HTERT RPE-1 (cell line): ENCODE measurements around the gene USP3.

ENCODE experiments used
- in situ Hi-C: fragments of 300-500 bp; cut with MboI; formaldehyde crosslinking; loops from 4 replicates; pipeline ENCODE4 v1.14.3; 2020; ENCODE audit warnings: low sequenced_read_pairs

Gene USP3

DNA sequence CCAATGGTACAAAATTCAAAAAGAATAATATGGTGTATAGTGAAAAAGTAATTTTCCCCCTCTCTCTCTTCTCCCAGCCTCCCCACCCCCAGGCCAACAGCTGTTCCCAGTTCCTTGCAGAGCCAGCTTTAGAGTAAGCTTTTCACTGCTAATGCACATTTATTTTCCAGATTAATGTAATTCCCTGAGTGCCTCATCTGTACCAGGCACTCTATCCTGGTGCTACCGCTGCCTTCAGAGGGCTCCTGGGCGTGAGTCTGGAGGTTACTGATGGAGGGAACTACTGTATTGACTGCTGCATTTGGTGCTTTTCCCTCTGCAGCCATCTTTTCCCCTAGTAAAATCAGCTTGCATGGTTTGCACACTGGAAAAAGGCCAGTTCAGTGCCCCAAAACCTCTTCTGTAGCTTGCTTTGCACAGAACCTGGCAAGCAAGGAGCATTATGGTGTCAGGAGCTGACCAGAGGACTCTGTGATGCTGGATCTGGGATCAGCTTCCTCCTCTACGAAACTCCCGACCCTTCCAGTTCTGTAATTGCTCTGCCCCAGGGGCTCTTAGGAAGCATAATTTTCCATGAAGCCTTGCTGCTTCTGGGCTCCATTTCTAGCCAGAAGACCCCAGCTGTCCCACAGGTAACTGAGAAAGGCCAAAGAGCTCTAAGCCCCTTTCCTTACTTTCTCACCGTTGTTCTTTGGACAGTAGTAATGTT is 8.5 kb upstream of the USP3 start:
- in situ Hi-C loops = no loop called here

DNA sequence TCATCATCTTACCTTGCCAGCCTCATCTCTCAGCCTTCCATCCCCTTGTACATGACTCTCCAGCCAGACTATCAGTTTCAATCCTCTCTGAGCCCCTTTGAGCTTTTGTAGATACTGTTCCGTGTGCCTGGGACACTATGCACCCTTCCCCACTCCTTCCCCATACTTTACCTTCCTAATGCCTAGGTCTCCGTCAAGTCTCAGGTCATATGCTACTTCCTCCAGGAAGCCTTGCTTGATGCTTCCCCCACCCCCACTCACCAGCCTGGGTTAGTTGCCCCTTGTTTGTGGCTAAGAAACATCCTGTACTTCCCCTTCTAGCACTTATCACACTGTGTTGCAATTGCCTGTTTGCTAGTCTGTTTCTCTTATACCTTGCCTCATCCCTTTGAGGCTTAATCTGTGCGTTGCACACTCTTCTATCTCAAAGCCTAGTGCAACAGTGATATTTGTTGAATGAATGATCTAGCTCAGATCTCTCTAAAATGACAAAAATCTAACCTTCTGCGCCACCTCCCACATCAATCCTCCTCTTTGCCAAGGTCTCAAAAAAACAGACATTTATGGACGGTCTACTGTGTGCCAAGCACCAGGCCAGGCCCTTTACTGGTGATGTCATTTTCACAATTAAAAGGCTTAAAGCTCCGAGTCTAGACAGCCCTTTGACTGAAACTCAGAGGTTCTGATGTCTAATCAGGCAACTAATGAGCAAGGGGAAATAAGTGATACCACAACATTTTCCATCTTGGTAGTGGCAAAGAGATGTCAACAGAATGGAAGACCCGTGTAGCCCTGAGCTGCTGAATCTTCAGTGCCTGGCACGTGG is 6.5 kb upstream of the USP3 start:
- in situ Hi-C loops = no loop called here

DNA sequence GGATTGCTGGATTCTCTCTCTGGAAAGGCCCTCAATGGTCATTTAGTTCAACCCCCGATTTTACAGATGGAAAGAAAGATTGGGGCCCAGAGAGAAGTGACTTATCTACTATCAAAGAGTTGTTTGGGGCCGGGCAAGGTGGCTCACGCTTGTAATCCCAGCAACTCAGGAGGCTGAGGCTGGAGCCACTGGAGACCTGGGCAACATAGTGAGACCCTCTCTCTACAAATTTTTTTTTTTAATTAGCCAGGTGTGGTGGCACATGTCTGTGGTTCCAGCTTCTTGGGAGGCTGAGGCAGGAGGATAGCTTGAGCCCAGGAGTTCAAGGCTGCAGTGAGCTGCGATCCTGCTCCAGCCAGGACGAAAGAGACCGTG is 5.2 kb upstream of the USP3 start:
- in situ Hi-C loops = no loop called here

DNA sequence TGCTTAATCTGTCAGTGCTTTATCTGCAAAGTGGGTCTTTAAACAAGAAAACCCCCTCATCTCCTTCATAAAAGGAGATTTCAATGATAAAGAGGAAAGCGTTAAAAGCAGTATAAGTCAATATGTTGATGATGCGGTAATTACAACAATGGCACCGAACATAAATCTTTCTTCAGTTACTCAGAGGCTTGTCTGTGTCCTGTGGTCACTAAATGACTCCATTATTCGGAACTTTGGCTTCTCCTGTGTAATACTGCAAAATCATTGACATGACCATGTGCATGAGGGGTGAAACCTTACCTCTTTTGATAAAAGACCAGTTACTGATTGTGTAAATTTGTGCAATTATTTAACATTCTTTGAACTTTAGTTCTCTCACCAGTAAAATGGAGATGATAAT is 4.8 kb upstream of the USP3 start:
- in situ Hi-C loops = no loop called here

DNA sequence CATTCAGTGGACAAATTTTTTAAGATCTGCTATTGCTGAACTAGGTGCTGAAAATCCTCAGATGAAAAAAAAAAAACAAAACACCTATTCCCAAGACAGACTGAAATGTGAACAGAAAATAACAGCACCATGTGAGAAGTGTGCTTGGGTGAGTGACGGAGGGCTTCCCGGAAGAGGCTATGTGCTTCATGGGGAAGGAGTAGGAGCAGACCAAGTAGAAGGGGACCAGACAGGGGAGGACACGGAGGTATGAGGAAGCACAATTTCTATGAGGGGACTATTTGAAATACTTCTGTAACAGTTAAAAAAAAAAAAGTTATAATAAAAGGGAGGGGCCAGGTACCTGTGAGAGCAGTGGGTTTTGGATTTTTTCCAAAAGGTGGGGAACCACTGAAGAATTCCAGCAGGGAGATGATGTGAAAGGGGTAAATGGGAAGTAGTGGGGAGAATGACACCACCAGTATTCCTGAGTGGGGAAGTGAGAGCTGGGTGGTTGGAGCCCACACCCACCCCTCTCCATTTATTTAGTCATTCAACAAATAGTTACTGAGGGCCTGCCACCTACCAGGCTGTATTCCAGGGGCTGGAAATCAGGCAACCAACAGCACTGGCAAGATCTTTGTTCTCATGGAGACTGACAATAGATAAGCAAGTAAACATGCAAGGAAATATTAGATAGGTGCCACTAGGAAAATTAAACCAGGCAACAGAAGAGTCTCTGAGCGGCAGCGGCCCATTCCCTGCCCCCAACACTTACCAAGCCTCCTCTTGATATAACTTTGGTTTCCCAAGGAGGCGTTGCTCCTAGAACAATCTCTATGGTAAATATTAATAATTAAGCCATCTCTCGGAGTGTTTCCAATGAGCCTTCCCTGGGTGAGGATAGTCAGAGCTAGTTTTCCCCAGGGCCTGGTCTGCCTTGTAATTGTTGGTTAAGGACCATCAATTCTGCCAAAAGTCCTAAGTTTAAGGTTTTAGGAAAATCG is 3.8 kb upstream of the USP3 start:
- in situ Hi-C loops = no loop called here

DNA sequence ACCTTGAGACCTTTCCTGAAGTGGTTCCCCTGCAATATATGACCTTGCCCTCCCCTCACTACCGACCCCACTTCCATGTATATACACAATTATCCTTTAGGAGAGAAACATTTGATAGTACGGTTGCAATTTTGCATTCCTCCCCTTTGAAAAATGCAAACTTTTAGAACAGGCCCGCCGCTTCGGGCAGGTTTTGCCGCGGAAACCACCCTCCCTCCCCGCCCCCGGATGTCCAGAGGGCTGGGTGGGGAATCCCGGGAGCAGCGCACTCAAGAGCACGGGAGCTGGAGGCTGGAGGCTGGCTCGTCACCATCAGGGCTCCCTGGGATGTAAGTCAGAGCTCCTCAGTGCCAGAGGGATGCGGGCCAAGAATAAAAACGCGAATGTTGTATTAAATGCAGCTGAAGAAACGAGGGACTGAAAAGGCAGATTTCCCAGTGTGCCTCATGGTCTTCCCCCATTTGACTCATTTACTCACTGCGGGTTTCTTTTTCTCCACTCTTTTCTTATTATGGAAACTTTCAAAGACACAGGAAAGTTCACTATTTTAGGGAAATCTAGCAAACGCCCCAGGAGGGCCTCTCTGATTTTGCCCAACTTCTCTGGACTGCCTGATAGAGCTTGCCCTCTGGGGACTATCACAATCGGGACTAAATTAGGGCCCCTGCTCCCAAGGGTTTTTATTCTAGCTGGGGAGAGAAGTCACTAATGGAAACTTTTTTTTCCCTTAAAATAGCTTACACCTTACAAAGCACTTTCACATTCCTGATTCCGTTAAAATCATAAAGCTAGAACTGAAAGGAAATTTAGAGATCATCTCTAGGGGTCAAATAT is 2.9 kb upstream of the USP3 start:
- in situ Hi-C loops = no loop called here

DNA sequence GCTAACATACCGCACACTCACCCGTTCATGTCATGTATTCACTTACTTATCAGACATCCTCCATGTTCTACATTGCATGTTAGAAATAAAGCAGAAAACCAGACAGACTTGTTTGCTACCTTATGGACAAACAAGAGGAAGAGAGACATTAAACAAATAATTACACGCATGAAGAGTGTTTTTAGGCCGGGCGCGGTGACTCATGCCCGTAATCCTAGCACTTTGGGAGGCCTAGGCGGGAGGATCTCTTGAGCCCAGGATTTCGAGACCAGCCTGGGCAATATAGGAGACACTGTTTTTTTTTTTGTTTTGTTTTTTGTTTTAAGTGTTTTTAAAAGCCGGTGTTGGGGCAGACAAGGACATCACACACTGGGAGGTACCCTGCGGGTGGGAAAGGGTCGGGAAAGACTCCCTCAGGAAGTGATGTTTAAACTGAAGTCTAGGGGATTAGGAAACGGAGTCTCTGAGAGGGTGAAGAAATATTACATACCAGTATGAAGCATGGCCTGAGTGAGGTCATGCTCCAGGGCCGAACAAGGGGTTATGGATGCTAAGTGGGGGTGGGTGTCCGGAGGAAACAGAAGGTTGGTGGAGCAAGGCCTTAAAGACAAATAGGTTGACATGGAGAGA is 2.1 kb upstream of the USP3 start:
- in situ Hi-C loops = no loop called here

DNA sequence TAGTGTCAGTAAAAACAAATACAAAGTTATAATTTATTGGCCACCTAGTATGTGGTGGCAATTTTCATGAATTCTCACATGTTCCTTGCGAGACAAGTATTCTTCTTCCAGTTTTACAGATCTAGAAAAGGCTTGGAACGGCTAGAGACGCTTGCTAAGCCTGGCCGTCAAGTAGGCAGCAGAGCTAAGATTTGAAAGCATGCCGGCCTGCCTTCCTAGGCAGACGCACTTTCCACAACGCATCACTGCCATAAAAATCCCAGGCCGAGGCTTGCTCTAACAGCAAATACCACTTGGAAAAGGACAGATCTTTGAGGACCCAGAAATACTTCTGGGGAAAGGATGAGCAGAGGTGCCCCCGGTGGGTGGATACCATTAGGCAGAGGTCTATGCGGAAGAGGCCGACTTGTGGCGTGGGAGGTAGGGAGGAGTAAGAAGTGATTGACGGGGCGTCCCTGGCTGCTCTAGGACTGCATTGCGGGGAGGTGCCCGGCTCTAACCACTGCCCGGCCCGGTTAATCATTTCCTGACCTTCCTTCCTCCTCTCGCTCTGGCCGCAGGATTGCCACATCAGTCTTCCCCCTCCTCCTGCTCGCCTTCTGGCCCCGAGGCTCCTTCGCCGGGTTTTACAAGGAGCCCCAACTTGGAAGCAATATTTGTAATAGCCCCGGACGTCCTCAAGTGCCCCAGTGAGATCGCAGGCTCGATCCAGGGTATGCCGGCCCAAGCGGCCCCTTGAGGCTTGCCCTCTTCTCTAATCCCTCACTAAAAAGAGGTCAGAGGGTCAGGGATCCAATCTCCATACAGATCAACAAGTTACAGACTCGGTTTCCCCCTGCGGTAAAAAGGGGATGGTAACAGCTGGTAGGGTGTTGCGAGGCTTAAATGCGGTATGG is 1.3 kb upstream of the USP3 start:
- in situ Hi-C loops = no loop called here

DNA sequence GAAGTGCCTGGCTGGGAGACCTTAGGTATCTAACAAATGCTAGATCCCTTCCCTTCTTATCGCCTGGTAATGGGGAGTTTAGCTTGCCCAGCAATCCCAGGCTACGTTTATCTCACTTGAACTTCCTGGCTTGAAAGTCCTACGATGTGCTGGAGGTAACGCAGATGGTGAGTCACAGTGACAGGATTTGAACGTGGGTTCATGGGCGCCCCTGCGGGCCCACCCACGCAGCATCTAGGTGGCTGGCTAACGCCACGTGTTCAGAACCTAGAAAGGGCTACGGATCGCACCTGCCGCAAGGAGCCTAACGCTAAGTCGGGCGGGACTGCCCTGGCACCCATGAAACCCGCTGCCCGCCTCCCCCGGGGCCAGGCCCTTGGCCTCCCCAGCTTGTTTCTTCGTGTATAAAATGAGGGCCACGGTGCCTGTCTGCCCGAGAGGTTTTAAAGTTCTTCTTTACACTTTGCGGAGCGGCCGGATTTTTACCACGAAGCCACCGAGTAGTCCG is 600 bp upstream of the USP3 start:
- in situ Hi-C loops = no loop called here

DNA sequence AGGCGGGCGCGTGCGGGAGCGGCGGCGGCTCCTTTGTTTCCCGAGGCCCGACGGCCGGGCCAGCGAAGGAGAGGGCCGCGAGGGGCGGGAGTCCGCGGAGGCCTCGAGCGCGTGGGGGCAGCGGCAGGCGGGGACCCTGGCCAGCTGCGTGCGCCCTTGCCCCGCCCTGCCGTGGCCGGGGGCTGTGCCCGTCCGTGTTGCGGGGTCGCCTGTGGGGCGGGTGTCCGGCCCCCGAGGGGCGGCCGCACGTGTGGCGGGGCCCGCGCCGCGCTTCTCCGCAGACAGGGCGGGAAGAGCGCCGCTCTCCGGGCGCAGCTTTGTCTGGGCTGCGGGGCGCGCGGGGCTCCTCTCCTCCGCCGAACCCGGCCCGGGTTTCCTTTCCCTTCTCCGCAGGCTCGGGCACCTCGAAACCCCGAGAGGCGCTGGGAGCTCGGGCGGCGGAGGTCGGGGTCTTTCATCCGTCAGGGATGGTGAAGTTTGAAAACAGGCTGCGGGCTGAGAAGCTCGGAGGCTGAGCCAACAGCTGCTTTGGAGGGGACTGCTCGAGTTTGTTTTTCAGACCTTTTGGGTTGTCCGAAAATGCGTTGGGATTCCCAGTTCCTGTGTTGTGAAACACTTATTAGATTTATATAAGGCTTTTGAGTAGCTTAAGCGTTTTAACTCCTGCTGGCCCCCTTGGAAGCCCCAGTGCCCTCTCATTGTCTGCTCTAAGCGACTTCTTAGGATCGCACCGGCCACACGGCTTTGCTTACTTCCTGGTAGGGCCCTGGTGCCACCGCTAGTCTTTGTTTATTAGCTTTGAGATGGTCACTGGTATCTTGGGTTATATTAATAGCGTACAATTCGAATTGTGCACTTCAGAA is 817 bp downstream of the USP3 start:
- in situ Hi-C loops = no loop called here

DNA sequence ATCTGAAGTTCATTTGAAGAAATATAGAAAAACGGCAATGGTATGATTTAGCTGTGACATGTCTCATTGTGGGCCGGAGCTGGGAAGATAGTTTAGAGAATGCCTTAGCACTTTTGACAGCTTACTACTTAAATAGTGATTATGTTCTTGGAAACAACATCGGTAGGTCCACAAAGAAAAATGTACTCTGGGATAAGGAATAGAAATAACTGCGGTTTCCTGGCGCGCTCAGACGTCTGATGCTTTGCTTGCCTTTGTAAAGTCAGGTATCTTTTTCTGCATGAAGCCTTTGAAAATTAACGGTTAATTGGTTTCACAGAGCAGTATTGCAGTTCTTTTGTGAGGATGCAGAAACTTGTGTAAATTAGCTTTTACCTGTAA is 1.4 kb downstream of the USP3 start:
- in situ Hi-C loops = no loop called here

DNA sequence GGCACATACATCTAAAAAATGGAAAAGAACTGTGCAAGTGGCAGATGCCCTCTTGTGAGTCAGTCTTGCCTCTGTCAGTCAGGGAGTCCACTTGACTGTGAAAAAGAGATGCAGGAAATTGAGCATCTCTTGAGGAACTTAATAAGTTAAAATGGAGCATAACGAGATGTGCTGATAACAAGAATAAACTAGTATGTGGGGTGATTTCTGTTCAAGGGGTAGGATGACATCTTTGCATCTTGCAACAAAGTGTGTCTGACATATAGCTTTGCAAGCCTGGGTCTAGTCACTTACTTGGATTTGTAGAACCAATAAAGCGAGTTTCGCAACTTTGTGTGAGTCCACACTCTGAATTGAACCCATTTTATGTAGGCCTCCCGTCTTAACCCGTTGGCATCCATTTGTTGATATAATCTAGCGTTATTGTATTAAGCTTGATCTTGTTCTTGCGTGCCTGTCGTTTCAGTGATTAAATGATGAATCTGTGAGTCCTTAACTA is 2.2 kb downstream of the USP3 start:
- in situ Hi-C loops = no loop called here

DNA sequence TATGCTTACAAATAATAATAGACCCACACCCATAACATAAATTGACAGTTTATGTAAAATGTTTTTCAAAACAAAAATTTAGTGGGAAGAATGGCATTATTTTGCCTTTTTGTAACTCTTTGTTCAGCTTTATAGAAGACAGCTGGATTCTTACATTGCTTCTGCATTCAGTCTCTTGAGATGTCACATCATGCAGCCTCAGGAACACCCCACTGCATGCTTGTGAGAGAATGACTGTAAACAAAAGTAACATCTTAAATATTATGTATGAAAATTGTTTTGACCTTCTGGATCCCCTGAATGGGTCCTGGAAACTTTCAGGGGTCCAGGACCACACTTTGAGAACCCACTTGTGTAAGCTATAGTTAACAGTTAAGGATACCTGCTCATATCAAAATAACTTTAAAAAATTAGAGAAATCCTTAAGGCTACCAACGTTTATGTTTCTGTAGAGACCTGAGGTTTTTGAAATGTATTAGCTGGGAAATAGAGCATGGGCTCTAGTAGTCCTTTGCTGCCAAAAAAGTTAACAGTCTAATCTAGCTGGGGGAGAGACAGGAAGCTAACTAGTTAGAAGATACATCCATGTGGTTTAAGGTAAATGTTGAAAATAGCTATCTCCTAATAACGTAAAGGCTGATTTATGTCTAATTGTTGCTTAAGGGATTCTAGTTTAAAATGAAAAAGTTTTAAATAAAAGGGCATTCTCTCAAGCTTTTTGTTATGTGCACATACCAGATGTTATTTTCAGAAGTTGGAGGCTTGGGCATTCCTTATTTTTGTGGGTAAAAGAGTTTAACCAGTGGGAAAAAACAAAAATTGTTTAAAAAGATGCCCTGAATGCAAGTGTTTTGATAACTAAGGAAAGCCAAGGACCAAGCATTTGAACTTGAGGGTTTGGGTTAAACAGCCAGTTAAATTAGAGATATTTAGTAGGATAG is 3.8 kb downstream of the USP3 start:
- in situ Hi-C loops = no loop called here

DNA sequence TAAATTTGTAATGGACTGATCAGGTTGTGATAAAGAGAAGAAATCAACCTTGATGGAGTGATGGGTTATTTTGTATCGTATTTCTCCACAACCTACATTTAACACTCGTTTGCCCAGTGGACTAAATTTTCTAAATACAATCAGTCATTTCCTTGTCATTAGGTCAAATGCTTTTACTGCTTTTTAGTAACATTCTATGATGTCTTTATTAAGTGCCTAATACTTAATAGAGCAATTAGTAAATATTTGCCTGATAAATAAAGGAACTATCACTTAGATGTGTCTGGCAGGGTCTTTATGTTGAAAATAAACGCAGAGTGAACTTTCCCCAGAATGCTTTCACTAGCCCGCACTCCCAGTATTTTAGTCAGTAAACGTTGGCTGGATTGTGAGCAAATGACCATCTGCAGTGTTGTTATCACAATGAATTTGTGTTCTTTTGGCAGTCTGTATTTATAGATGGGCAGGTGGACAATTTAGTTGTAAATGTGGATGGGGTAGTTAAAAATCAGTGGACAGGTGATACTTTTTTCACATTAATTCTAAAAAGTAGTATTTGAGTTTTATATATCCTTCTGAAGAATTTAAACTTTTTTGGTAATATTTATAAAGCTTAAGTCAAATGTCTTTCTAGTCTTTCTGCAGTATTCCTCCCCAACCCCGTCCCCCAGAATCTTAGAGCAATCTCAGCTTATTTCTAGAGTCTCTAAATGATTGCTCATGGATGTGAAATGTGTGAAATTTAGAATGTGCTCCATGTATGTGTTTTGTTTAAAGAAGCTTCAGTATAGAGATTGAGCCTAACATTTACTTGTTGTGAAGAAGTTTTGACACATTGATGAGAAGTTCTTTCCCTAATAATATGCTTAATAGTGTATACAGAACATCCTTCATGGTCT is 4.9 kb downstream of the USP3 start:
- in situ Hi-C loops = no loop called here
